HK-2 (cell line): Measurements from ENCODE around the gene TMPRSS5.

ENCODE experiments used
- DNase-seq: peaks from one replicate; pipeline ENCODE4 v3.0.0-alpha.2; 2018; ENCODE audit not compliant: unreplicated experiment

Gene TMPRSS5

DNA sequence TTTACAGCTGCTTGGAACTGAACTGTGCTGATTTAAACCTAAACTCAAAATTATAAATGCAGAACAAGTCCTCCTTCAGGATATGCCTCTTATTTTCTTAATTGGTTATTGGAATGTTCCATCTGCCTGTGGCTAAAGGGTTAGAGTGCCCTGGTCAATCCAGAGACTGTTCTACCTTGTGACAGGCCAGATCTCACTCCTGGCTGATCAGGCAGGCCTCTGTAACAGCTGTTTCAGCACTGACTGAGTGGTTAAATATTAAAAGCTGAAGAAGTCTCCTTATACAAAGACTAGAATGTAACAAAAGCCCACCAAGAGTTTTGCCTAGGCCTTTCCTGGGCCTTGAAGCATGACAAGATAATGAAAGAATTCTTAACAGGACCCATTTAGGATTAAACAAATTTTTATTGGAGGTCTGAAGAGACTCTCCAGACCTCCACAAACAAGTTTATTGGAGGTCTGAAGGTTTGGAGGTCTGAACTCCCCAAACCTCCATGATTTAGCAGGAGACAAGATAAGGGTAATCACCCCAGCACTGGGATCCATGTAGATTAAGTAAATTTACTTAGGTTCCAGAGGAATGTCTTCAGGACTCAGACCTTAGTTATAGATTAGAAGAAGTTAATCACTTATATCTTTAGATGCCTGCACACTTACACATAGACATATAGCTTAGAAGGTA is 35.8 kb downstream of the TMPRSS5 start:
- no peak for DNase-seq

DNA sequence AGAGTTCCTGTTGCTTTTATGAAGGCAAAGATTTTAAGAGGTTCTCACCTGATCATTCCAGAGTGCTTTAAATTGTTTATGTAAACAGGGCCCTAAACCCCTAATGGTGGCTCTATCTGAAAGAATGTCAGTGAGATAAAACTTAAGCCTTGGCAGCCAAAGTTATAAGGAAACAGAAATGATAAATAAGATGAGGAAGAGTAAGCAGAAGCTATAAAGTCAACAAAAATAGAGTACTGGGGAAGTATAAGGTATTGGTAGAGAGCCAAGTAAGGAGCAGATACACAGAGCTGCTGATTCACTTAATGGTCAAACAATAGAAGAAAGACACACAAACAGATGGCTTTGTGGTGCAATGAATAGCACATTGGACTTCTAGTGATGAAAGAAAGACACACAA is 37.9 kb downstream of the TMPRSS5 start:
- DNase-seq: no peak

DNA sequence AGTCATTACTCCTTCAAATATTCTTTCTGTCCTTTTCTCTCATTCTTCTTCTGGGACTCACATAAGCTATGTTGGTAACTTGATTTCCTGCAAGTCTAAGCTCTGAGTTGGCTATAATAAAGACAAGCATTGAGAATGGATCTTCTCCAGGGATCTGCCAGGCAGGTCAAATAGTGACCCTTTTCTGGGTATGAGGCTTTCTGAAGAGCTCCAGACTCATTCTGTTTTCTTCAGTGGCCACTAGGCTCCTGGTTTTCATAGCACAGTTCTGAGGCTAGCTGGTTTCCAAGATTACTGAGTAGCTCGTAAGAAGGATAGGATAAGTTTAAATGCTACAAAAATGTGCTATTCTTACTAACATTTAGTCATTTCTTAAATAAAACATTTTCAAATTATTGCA is 38.3 kb downstream of the TMPRSS5 start:
- no peak for DNase-seq

DNA sequence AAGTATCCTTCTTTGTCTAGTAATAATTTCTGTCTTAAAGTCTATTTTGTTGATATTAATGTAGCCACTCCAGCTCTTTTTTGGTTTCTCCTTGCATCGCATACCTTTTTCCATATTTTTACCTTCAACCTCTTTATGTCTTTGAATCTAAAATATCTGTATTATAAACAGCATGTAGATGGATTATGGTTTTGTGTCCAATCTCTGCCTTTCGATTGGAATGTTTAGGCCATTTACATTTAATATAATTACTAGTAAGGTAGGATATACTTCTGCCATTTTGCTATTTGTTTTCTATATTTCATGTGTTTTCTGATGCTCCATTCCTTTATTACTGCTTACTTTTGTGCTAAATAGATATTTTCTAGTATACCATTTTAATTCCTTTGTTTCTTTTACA is 39.5 kb downstream of the TMPRSS5 start:
- no peak for DNase-seq

DNA sequence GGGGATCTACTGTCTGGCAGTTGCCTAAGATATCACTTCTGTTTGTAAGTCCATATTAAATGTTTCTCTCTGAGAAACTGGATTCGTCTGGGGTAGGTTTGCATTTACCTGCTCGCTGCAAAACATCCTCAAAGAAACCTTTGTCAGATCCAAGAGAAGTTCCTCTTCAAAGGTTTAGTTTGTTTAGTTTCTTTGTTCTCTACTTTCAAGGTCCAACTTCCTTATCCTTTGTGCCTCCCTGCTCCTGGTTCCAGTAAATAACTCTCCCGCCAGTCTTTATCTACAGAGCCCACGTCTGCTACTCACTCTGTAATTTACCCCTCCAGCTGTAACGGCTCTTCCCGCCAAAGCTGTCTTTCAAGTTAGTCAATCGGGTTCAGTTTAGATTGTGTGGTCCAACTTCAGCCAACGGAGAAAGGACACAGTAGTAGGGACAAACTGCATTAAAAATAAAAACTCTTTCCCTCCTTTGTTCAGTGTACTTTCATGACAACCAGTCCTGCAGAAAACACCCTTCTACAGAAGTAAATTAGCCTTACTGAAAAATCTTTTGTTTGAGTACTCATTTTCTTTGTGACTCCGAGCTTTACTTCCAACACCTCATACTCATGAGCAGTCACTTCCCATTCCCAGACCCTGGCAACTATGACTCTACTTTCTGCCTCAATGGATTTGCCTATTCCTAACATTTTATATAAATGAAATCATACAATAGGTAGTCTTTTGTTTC is 41.0 kb downstream of the TMPRSS5 start:
- no peak for DNase-seq

DNA sequence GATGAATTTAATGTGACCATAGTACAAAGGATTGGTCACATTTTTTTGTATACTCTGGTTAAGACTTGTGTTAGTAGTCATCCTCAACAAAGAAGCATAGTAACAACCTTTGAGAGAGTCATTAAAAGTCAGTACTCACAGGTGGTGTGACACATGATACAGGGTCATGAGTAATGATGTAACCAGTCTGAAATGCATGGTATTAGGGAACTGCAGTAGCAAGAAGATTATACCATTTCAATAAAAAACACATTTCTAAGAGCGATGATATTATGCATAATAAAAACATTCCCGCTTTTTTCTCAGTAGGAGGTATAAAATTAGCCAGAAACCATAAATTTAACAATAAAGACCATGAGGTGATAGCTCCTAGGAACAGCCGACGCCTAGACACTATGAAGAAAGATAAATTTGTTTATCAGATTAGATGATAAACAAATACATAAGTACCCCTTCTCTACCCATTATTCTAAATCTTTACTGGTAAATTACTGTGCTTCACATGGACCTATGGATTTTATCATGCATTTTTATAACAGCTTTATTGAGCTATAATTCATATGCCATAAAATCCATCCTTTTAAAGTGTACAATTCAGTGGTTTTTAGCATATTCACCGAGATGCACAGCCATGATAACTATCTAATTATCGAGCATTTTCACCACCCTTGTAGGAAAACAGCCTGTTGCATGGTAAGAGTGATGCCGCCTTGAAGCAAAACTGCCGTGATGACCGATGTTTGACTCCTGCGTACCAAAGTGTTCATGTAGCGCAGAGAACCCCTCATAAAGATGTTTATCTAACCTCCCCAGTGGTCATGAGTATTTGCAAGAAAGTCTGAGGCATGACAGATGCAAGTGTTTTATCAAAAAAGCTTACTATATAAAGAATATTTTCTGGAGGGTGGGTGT is 41.8 kb downstream of the TMPRSS5 start:
- DNase-seq: no peak

DNA sequence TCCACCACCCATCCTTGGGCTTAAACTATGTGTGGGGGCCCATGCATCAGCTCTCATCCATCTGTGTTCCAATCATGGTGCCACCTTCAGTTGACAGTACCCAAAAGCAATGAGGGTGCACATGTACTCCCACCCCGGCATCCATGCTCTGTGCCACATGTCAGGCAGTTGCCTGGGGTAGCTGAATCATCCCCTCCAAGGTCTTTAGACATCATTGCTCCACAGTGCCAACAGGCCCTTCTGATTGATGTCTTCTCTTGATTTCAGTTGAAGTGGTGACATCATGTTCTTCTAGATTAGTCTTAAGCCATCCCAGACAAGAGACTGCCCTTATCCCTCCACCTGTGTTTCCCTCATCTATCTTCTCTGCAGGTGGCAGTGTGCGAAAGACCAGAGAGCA is 42.5 kb downstream of the TMPRSS5 start:
- DNase-seq: no peak

DNA sequence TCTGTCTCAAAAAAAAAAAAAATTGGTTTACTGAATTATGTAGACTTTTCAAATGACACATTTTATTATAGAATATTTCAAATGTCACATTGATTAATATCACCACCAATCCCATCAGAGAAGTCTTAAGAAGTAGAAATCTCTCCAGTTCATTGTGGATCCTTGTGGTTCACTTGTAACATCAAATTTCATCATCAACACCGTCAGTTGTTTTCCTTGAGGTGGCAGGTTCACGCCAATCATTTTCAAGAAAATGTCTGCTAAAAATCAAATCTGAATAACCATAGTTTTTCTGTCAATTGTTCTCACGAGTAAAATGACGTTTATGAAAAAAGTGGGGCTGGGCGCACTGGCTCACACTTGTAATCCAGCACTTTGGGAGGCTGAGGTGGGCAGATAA is 50.3 kb downstream of the TMPRSS5 start:
- DNase-seq: no peak

DNA sequence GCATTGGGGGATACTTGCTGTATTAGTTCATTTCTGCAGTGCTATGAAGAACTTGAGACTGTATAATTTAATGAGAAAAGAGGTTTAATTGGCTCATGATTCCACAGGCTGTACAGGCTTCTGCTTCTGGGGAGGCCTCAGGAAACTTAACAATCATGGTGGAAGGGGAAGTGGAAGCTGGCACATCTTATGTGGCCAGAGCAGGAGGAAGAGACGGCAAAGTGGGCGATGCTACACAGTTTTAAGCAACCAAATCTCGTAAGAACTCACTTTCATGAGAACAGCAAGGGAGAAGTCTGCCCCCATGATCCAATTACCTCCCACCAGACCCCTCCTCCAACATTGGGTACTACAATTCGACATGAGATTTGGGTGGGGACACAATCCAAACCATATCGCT is 55.1 kb downstream of the TMPRSS5 start:
- no peak for DNase-seq

DNA sequence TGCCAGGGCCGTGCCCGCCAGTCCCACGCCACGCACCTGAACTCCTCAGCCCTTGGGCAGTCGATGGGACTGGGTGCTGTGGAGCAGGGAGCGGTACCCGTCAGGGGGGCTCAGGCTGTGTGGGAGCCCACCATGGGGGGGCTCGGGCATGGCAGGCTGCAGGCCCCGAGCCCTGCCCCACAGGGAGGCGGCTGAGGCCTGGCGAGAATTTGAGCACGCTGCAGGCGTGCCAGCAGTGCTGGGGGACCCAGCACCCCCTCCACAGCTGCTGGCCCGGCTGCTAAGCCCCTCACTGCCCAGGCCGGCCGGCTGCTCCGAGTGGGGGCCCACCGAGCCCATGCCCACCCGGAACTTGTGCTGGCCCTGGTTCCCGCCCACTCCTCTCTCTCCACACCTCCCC is 56.8 kb downstream of the TMPRSS5 start:
- no peak for DNase-seq

DNA sequence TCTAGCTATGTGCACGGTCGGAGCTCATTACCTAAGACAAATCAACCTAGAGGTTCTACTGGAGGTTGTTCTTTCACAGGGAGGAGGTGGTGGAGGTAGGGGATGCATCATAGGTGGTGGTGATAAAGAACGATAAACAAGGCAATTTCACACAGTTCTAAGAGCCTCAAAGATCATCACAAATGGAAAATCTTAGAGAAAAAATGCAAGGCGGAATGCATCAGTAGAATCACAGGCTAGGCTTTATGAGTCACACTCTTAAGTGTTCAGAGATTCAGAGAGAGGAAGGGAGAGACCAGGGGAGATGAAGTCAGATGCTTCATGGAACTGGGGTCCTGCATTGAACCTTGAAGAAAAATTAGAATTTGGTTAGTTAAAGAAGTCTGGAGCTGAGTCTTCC is 58.3 kb downstream of the TMPRSS5 start:
- DNase-seq: no peak

DNA sequence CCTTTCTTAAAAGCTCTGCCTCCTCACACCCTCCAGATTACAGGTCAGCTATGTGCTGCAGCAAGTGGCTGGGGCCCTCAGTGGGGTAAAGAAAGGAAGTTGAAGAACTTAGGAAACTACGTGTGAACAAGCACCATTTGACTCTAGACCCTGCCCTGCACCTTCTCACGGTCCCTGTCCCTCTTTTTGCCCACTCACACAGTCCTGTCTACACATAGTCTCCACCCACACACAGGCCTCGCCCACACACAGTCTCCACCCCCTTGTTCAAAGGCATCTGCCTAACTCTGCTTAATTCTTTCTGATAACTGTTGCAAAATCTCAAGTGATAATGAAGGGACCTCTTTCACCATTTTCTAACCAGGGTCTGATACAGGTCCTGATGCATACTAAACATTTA is 59.0 kb downstream of the TMPRSS5 start:
- DNase-seq: no peak

DNA sequence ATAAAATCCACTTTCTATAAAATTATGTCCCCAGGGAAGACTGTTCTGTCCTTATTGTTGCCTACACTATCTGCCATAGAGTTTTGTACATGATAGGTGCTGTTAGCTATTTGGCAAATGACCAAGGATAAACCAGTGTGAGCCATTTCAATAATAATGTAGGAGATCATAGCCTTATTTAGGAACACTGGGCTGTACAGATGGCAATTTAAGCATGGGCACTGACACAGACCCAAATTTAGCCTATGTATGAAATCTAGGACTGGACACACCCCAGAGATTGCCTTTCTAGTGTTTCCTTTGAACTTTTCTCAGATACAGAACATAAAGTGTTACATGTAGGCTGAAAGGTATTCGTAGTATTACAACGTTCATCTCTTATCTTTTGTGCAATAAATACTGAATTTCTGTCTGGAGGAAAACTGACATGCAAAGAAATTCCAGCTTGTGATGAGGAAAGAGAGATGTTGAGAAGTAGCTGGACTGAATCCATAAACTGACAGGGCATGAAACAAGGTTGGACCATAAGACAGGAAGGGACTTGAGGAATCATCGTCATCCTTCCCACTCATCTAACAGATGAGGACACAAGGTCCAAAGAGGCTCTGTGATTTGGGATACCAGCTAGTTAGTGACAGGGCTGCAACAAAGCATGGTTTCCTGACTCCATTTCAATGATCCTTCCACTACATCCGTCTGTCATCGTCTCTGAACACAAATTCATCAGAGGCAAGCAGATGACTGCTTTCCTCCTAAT is 60.3 kb downstream of the TMPRSS5 start:
- no peak for DNase-seq

DNA sequence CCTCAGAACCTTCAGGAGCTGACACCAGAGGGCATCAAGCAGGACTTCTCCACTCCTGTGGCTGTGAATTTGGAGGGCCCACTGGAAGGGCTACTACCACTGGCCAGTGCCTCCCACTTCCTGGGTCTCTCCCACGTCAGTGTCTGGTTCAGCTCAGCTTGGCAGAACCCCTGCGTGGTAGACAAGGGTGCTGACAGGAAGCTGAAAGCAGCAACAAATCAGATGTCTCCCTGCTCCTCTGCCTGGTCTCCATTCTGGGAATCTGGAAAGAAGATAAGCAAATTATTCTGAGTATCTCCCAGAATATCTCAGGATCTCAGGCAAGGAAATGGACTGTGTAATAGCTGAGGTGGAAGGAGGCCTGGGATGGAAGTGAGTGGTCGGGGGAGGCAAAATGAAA is 61.5 kb downstream of the TMPRSS5 start:
- DNase-seq: no peak

DNA sequence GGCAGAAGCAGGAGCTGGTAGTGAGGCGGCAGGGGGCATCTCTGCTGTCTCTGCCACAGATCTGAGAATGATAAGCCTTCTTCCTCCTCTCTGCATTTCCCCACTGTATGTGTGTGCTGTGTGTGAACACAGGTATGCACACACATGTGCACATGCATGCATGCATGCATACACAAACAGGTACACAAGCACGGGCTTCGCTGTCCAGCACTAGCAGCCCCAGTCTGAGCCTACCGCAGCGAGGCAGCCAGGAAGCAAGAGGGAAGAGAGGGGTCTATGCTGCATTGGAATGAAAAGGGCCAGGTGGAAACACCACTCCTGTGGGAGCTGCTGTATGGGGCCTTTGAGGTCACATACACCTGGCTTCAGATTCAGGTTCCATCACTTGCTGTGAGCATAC is 62.4 kb downstream of the TMPRSS5 start:
- DNase-seq: no peak

DNA sequence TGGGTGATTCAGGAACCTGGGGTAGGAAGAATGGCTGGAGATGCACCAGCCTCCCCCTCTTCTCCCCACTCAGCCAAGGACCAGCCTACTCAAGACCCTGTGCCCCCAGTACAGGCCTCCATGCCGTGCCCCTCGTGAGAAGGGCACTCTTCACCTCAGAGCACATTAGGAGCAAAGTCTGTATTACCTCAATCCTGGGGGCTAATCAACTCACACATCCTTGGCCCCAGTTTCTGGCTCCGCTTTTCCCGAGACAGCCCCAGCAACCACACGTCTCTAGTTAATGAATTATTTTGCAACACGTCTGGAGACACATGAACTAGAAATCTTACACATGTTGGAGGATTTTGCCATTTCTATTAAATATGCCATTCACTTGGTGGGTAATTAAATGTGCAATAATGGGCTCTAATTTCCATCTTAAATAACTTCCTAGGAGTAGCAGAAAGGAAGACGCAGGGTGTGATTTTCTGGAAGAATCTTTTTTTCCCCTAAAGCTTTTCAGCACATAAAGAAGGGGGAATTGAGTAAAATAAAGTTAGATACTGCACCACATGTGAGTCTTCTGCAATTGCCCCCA is 63.0 kb downstream of the TMPRSS5 start:
- DNase-seq: no peak

DNA sequence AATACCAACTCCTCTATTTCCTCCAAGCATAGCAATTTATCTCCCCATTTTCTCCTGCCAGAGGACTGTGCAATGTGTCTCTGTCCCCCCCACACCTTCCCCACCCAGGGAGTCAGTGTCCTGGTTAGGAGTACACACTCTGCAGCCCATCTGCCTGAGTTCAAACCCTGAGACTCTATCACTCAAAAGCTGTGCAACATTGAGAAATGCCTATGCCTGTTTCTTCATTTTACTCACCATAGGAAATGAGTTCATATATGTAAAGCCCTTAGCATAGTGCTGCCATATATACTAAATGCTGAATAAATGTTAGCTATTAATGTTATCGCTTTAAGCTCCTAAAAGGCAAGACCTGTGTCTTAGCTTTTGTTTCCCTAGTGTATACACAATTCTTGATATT is 64.0 kb downstream of the TMPRSS5 start:
- DNase-seq: no peak

DNA sequence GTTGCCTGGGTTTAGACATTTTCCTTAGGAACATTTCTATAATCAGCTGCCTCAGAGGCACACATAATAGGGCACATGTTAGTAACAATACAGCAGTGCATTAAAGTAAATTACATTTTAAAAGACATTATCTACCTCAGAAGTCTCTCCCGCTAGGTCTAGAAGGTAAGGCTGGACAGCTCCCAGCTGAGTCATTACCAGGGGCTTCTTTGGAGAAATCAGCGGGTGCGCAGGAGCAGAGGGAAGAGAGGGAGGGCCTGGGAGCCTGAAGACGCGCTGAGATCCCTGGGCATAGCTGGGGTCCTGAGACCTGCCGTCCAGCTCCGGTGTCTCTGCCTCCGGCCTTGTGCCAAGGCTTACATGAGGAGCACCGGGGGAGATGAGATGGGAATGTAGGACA is 67.7 kb downstream of the TMPRSS5 start:
- DNase-seq: no peak

DNA sequence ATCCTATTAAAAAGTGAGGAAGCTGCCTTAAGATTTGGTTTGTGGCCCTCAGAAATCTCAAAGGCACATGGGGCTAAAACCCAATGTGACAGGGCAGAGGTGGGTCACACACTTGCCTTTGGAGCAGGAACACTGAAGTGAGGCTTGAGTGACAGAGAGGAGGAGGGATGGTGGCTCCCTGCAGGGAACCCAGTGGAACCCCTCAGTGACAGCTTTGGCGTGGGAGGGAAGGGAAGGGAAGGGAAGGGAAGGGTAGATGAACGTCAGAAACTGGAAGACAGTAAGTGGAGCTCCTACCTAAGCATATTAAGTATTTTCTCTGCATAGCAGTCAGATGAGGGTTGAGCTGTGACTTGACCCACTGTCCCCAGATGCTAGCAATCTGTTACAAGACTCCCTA is 68.5 kb downstream of the TMPRSS5 start:
- no peak for DNase-seq
